Vagina (tissue), 2 donors: ENCODE data around the gene MORF4L1. TPM values are rescaled to one million over a fixed set of nuclear protein-coding genes. Genes with fewer than 3 reads are reported as not detected.
"Not testable (repeated sequence)": the region's sequence is repeated elsewhere in the genome, so short reads cannot be mapped to it uniquely, and the experiment has no call there.

Source experiments
- DNase-seq, 2 donors: peaks; one replicate each; pipeline ENCODE4 v3.0.0-alpha.2; 2017; ENCODE audit errors: extremely low spot score in 2 of 2
- H3K27ac ChIP-seq: fragments of 200-600 bp; sonication (generic); one replicate; pipeline ENCODE4 v1.5.1; 2019
- H3K27me3 ChIP-seq: fragments of 200-600 bp; sonication (generic); one replicate; pipeline ENCODE4 v1.5.1; 2019
- H3K36me3 ChIP-seq, 2 donors: fragments of 200-600 bp; sonication (generic); one replicate each; pipeline ENCODE4 v1.5.1; 2017 to 2019
- H3K4me1 ChIP-seq: fragments of 200-600 bp; sonication (generic); one replicate; pipeline ENCODE4 v1.5.1; 2019
- H3K4me3 ChIP-seq, 2 donors: fragments of 200-600 bp; sonication (generic); 1 replicate in 1 of 2; 2 replicates in 1 of 2; pipeline ENCODE4 v1.5.1; 2016 to 2019
- H3K9me3 ChIP-seq: fragments of 200-600 bp; sonication (generic); one replicate; pipeline ENCODE4 v1.5.1; 2019
- CTCF ChIP-seq, 3 experiments: fragments of 450-650 bp in 2 of 3; fragments of 200-600 bp in 1 of 3; sonication (generic) in 1 of 3; IDR thresholded peaks; one replicate each; pipeline ENCODE4 v1.5.1; 2017 to 2019; ENCODE audit warnings: antibody characterized with exemption in 3 of 3, mild to moderate bottlenecking in 2 of 3, moderate library complexity in 2 of 3
- POLR2A ChIP-seq, 2 donors: fragments of 450-650 bp; IDR thresholded peaks; one replicate each; pipeline ENCODE4 v1.6.1; 2017; ENCODE audit warnings: antibody characterized with exemption in 2 of 2, mild to moderate bottlenecking in 2 of 2, moderate library complexity in 2 of 2
- POLR2AphosphoS5 ChIP-seq, 2 donors: sonication (generic); formaldehyde crosslinking; IDR thresholded peaks; one replicate each; pipeline ENCODE4 v1.9.0; 2017; ENCODE audit warnings: antibody characterized with exemption in 2 of 2, mild to moderate bottlenecking in 2 of 2, low read depth in 1 of 2; ENCODE audit not compliant: insufficient read depth in 1 of 2
- intact Hi-C: fragments of 100-400 bp; cut with DNase I; formaldehyde crosslinking; loops from one replicate; pipeline ENCODE4 v1.15.1; 2023
- total RNA-seq: library from RNA; depleted of rRNA; stranded (reverse); fragments of >200 nt; gene quantifications from one replicate; pipeline ENCODE4 v1.2.3, GENCODE V29; 2016

MORF4L1 gene
- total RNA-seq, 1 donor from 2014 or later = 170 TPM

GRCh38 chr15:78875107-78875914 lies 2.6 kb downstream of the MORF4L1 start:
- Histone ChIP-seq H3K27me3 (no peaks in the 10 kb centered on the region), H3K27ac (peak overlapping the region; percentile 99), H3K4me1 (peaks cover 65% of the 10 kb centered on the region), H3K36me3 (no peaks in the 10 kb centered on the region), H3K9me3 (no peaks in the 10 kb centered on the region), H3K4me3 (peak overlapping the region; percentile 76 to 80)
- TF ChIP-seq CTCF (IDR thresholded peaks at IDR 0.05) (no peak), POLR2A (IDR thresholded peaks at IDR 0.05) (no peak), POLR2AphosphoS5 (IDR thresholded peaks at IDR 0.05; ENCODE audit: insufficient read depth in 1 of 2, low read depth in 1 of 2) (no peak)
- intact Hi-C loops = no loop called here
- DNase-seq = no peak

GRCh38 chr15:78876954-78877353 lies 4.3 kb downstream of the MORF4L1 start:
- H3K4me3 ChIP-seq = peak overlapping the region in 1 of 2 donors; percentile 2
- H3K9me3 ChIP-seq, H3K36me3 ChIP-seq, DNase-seq, intact Hi-C loops, H3K27me3 ChIP-seq: not testable (repeated sequence)
- H3K4me1 ChIP-seq = peaks cover 79% of the 10 kb centered on the region
- peak overlapping the region; percentile 32 for H3K27ac ChIP-seq

GRCh38 chr15:78878356-78878755 lies 5.7 kb downstream of the MORF4L1 start:
- TF ChIP-seq CTCF (IDR thresholded peaks at IDR 0.05) = no peak
- TF ChIP-seq POLR2A (IDR thresholded peaks at IDR 0.05) = no peak
- TF ChIP-seq POLR2AphosphoS5 (IDR thresholded peaks at IDR 0.05; ENCODE audit: insufficient read depth in 1 of 2, low read depth in 1 of 2) = no peak
- intact Hi-C loops = no loop called here

GRCh38 chr15:78879517-78880241 lies 7.0 kb downstream of the MORF4L1 start:
- H3K36me3 ChIP-seq = peaks cover 0 to 18% of the 10 kb centered on the region in 2 donors
- intact Hi-C loops = no loop called here
- no peaks in the 10 kb centered on the region for H3K9me3 ChIP-seq
- H3K4me1 ChIP-seq = peaks cover 89% of the 10 kb centered on the region
- no peak overlapping the region for H3K4me3 ChIP-seq
- no peak overlapping the region for H3K27ac ChIP-seq
- no peaks in the 10 kb centered on the region for H3K27me3 ChIP-seq
- DNase-seq = no peak
- TF ChIP-seq POLR2A (IDR thresholded peaks at IDR 0.05) (no peak), POLR2AphosphoS5 (IDR thresholded peaks at IDR 0.05; ENCODE audit: insufficient read depth in 1 of 2, low read depth in 1 of 2) (no peak), CTCF (IDR thresholded peaks at IDR 0.05) (no peak)

More at GRCh38 chr15:78878356-78878755, 5.7 kb downstream of the MORF4L1 start:
- Histone ChIP-seq H3K36me3 (peaks cover 0 to 18% of the 10 kb centered on the region in 2 donors), H3K9me3 (no peaks in the 10 kb centered on the region), H3K27ac (no peak overlapping the region), H3K4me1 (peaks cover 88% of the 10 kb centered on the region), H3K4me3 (no peak overlapping the region), H3K27me3 (no peaks in the 10 kb centered on the region)
- no peak for DNase-seq

- intact Hi-C loops = no loop called here
- H3K27ac ChIP-seq = no peak overlapping the region
Measured at GRCh38 chr15:78880242-78880533, 7.5 kb downstream of the MORF4L1 start.

GRCh38 chr15:78880813-78881212 lies 8.1 kb downstream of the MORF4L1 start:
- H3K4me1 ChIP-seq = peaks cover 89% of the 10 kb centered on the region
- H3K9me3 ChIP-seq = no peaks in the 10 kb centered on the region
- DNase-seq = no peak
- intact Hi-C loops = no loop called here
- peaks cover 0 to 29% of the 10 kb centered on the region in 2 donors for H3K36me3 ChIP-seq
- H3K27ac ChIP-seq = no peak overlapping the region
- no peak overlapping the region for H3K4me3 ChIP-seq
- TF ChIP-seq CTCF (IDR thresholded peaks at IDR 0.05) (no peak), POLR2AphosphoS5 (IDR thresholded peaks at IDR 0.05; ENCODE audit: insufficient read depth in 1 of 2, low read depth in 1 of 2) (no peak), POLR2A (IDR thresholded peaks at IDR 0.05) (no peak)
- no peaks in the 10 kb centered on the region for H3K27me3 ChIP-seq

More at GRCh38 chr15:78880242-78880533, 7.5 kb downstream of the MORF4L1 start:
- no peaks in the 10 kb centered on the region for H3K9me3 ChIP-seq
- TF ChIP-seq POLR2AphosphoS5 (IDR thresholded peaks at IDR 0.05; ENCODE audit: insufficient read depth in 1 of 2, low read depth in 1 of 2) (no peak), POLR2A (IDR thresholded peaks at IDR 0.05) (no peak)
- H3K4me1 ChIP-seq = peaks cover 89% of the 10 kb centered on the region
- no peak for DNase-seq
- H3K27me3 ChIP-seq = no peaks in the 10 kb centered on the region
- H3K4me3 ChIP-seq = no peak overlapping the region
- peaks cover 0 to 23% of the 10 kb centered on the region in 2 donors for H3K36me3 ChIP-seq
